GM18508 (cell line): ENCODE results near the gene PLA2G12A.

Source experiments
- ATAC-seq: cut with Tn5 transposase; IDR thresholded peaks from one replicate; pipeline ENCODE4 v1.9.1; 2021; ENCODE audit warnings: moderate number of reproducible peaks; ENCODE audit not compliant: insufficient read depth, unreplicated experiment

PLA2G12A gene

DNA sequence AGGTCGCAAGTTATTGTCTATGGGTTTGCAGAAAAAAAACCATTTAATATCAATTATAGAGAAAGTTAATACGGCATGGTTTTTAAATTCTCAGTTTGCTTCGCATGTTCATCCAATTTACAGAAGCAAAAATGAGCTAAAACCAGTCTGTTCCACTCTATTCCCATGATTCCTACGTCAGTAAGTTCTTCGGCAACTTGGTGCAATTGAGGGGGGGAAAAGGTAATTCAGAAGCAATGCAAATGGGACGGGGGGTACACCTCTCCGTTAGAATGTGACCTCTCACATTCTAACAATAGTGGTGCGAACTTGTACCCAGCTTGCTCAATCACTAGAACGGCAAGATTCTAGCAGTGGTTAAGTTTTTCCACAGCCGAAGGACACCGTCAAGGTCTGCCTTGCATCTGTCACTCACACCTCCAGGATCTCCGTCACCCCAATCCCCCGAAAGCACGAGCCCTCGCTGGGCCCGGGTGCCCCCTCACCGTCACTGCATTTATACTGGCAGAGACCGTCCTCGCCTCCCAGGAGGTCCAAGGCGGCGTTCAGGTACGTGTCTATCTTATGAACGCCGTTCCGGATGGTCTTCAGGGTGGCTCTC, 653 bp downstream of the PLA2G12A start:
- no peak for ATAC-seq

- ATAC-seq: no peak
Measured at GRCh38 chr4:109728385-109728784, 1.5 kb downstream of the PLA2G12A start.

- no peak for ATAC-seq
Measured at GRCh38 chr4:109723110-109723509, 6.8 kb downstream of the PLA2G12A start.

DNA sequence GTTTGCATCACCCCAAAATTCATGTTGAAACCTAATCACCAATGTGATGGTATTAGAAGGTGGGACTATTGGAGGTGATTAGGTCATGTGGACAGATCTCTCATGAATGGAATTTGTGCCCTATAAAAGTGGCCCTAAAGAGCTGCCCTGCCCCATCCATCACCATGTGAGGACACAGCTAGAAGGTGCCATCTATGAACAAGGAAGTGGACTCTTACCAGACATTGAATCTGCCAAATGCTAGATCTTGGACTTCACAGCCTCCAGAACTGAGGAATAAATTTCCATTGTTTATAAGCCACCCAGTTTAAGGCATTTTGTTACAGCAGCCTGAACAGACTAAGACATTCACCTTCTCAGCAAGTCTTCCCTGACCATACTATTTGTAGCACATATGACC, 7.5 kb downstream of the PLA2G12A start:
- no peak for ATAC-seq

DNA sequence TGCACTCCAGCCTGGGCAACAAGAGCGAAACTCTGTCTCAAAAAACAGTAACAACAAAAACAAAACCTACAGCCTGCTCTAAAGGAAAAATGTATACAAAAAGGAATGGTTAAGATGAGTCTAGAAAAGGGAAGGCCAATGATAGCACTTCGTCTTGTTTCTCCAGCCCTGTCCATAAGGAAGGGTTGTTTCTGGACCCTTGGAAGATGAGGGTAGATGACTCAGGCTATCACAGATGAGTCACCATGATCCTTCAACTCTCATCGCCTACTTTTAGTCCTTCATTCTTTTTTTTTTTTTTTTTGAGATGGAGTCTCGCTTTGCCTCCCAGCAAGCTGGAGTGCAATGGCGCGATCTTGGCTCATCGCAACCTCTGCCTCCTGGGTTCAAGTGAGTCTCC, 8.8 kb downstream of the PLA2G12A start:
- ATAC-seq: no peak

DNA sequence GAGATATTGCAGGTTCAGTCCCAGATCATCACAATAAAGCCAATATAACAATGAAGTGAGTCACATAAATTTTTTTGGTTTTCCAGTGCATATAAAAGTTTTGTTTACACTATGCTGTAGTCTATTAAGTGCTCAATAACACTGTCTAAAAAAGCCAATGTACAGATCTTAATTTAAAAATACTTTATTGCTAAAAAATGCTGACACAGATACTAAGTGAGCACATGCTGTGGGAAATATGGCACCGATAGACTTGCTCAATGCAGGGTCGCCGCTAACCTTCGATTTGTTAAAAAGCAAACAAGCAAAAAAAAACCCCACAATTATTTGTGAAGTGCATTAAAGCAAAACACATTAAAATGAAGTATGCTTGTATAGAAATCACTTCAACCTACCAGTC, 10.3 kb downstream of the PLA2G12A start:
- no peak for ATAC-seq

GRCh38 chr4:109718759-109719158, 11.1 kb downstream of the PLA2G12A start:
- no peak for ATAC-seq

GRCh38 chr4:109713500-109713899, 16.4 kb downstream of the PLA2G12A start:
- ATAC-seq: no peak

DNA sequence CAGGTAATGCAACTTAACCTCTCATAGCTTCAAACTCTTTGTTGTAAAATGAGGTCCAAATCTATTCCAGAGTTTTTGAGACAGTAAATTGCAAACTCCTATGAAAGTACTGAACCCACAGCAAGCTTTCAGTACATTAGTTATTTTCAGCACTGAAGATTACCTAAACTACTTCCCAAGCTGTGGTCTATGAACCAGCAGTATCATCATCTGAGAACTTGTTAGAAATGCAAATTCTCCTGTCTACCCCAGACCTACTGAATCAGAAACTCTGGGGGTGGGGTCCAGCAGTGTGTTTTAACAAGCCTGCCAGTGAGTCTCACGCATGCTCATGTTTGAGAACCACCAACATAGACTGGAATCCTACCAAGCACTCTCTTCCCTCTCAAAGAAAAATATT, 20.9 kb downstream of the PLA2G12A start:
- no peak for ATAC-seq

GRCh38 chr4:109708435-109708834, 21.4 kb downstream of the PLA2G12A start:
- no peak for ATAC-seq

DNA sequence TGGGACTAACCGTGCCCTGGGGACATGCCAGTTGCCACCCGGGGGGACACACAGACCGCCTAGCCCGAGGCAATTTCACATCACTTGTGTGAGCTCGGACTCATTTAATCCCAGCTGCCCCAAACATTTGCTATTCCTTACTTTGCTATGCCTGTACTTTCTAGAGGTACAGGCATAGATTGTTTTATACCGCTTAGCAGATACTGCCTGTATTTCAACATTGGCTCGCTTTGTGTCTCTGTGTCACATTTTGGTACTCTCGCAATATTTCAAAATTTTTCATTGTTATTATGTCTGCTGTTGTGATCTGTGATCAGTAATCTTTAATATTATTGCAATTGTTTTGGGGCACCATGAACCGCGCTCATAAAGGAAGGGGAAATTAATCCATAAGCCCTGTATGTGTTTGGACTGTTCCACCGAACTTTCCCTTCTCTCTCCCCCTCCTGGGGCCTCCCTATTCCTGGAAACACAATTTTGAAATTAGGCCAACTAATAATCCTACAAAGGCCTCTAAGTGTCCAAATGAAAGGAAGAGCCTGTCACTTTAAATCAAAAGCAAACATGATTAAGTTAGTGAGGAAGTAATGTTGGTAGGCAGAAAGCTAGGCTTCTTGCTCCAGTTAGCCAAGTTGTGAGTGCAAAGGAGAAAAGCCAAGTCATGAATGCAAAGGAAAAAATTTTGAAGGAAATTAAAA, 26.1 kb downstream of the PLA2G12A start:
- peak; percentile 15 for ATAC-seq

DNA sequence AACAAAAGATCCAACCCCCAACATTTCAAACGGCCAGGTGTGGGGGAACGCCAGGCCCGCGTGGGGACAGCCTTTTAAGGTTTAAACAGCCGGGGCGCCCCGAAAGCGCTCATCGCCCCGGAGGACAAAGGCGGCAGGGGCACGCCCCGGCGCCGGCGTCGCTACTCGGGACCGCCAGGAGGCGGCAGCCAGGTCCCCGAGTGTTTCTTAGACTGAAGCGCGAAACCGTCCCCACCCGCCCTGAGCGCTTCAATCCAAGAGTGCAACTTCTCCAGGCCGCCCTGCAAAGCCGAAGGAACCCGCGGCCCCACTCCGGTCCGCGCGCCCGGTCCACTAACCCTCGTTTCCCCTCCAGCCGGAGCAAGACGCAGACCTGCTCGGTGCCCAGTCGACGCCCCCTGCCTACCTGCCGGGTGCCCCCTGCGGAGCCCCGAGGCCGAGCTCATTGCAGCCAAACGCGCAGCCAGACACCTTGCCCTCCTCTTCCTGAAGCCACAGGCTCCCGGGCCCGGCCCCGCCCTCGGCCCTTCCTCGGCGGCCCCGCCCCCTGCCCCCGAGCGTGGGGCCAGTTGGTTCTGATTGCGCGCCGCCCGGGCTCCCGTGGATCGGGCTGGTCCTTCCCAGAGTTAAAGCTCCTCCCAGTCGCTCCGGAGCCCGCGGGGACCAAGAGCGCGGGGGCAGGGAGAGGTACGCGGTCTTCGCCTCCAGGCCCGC, 26.8 kb downstream of the PLA2G12A start, which contains the start of gene CASP6:
TSS of gene CASP6 (minus strand) at position 496 of the 714 bp plus-strand sequence. CDS start at position 446, 50 bp downstream.
- peak; percentile 44 for ATAC-seq

DNA sequence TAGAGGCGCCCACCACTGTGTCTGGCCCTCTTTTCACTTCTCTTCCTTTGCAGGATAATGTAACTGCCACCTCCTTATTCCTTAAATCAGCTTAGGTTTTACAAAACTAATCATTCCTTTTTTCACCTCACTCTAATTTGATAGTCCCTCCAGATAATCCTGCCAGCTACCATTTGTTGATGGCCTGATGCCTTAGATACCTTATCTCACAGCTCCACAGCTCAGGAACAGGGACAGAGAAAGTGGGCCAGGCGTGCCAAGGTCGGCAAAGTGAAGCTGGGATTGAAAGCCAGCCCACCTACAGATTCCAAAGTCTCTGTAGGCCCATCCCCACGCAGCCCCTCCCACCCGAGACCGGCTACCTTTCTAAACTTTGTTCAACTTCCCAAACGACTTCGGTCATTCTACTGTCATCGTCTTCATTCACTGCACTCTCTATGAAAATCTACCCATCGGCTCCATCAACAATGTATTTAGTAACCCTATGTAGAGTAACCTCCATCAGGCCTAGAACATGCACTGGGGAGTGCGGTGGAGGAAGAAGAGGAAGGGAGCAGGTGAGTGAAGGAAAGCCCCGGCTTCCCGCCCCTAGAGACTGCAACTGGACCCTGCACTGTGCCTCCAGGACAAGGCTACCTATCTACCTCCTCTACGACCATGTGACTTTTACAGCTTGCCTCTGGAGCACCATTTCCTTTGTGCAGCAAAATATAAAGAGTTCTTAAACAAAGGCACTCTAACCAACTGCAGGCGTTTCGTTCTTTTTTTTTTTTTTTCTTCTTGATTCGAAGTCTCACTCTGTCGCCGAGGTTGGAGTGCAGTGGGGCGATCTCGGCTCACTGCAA, 28.1 kb downstream of the PLA2G12A start:
- no peak for ATAC-seq

DNA sequence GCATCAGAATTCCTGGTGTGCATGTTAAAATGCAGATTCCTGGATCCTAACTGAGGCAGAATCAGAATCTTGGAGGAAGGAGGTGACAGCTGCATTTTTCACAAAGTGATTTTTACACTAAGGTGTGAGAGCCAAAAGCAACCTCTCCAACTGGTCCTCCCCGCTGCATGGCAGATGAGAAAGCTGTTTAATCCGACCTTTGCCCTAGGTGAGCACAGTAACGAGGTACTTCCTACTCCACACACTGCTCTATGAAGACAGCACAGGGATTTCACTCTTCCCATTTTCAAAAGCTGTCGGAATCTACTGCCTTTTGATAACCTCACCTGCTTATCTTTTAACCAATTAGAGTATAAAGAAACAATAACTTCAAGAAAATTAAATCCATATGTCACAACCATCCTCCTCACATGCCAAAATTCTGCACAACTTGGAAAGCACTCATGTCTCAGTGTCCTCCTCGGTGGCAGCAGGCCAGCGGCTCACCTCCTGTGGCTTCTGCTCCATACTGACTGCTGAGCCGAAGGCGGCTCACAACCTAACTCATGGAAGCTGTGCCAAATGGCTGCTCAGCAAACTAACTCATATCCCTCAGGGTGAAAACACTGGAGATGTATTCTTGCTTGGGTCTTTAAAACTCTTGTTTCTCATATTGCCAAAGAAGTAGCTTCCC, 30.2 kb downstream of the PLA2G12A start:
- no peak for ATAC-seq

DNA sequence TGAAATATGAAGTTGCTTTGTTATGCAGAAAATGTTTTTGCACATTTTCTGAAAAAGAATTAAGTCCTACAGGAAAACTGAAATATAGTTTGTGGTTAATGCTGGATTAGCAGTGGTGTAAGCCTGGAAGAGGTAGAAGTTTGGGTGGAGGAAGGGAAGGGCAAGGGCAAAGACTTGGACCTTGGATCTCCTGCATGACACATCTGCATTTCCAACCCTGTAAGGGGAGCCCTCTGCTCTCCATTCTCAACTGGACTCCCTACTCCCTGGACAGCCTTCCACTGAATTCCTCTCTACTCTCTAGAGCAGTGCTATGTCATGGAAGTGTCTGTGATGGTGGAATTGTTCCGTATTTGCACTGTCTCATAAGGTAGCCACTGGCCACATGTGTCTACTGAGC, 31.2 kb downstream of the PLA2G12A start:
- no peak for ATAC-seq

DNA sequence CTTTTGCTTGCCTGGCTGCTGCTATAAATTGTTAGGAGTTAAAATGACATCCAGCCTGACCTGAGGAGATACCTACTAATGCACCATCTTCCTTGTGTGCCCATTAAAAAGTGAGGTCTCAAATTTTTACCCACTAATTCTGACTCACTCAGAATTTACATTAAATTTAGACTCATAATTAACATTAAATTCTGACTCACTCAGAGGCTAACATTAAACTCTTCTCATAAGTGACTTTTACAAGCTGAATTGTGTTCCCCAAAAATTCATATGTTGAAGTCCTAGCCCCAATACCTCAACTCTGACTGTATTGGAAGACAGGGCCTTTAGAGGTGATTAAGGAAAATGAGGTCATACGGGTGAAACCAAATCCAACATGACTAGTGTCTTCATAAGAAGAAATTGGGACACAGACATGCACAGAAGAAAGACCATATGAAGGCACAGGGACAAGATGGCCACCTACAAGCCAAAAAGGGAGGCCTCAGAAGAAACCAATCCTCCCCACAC, 38.4 kb downstream of the PLA2G12A start:
- no peak for ATAC-seq

GRCh38 chr4:109690690-109691410, 39.0 kb downstream of the PLA2G12A start:
- ATAC-seq: peak; percentile 77

DNA sequence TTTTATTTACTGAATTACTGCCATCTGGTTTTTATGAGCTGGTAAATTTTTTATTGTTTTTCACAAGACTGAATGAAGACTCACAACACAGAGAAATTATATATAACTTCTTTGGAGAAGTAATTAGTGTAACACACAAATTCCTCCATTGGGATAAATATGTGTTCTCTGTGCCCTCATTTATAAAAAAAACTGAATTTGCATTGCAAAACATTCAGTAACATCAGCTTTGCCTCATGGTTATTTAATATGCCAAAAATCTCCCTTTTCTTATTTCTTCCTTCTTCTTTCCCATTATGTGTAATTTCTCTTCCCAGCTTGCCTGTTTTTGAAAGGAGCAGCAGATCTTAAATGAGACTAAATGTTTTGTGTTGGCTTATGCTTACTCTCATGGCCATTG, 45.1 kb downstream of the PLA2G12A start:
- no peak for ATAC-seq

- no peak for ATAC-seq
Measured at GRCh38 chr4:109683621-109684253, 46.1 kb downstream of the PLA2G12A start.
